ENCODE results near the gene CDH23. TPM values are rescaled to one million over a fixed set of nuclear protein-coding genes. Genes with fewer than 3 reads are reported as not detected.
"Not testable (repeated sequence)": the region's sequence is repeated elsewhere in the genome, so short reads cannot be mapped to it uniquely, and the experiment has no call there.

CDH23 gene
- total RNA-seq, 2 donors from 2014 or later, result 1.4 to 1.6 TPM

- H3K9ac ChIP-seq (ENCODE audit: low read depth in 2 of 2, low read length in 2 of 2), result no peak overlapping the region
- intact Hi-C loops (cut with DNase I), result no loop called here
- no peak overlapping the region for H3K4me3 ChIP-seq
- no peaks in the 10 kb centered on the region for H3K27me3 ChIP-seq
- no peaks in the 10 kb centered on the region for H3K36me3 ChIP-seq
- no peak for TF ChIP-seq CTCF (IDR thresholded peaks at IDR 0.05)
- no peaks in the 10 kb centered on the region for H3K4me1 ChIP-seq
- H3K9me3 ChIP-seq, result no peaks in the 10 kb centered on the region
- DNase-seq, result no peak
- H3K27ac ChIP-seq, result no peak overlapping the region
Measured at GRCh38 chr10:71358277-71358676, 38.4 kb upstream of the CDH23 start.

GRCh38 chr10:71358906-71359305, 37.8 kb upstream of the CDH23 start:
- DNase-seq; H3K4me1 ChIP-seq; intact Hi-C loops (cut with DNase I); H3K27me3 ChIP-seq; H3K36me3 ChIP-seq; H3K27ac ChIP-seq; H3K4me3 ChIP-seq; H3K9ac ChIP-seq (ENCODE audit: low read depth in 2 of 2, low read length in 2 of 2); H3K9me3 ChIP-seq: not testable (repeated sequence)

GRCh38 chr10:71359364-71360046, 37.2 kb upstream of the CDH23 start:
- Histone ChIP-seq H3K27ac (no peak overlapping the region), H3K36me3 (no peaks in the 10 kb centered on the region), H3K9ac (ENCODE audit: low read depth in 2 of 2, low read length in 2 of 2) (no peak overlapping the region), H3K9me3 (no peaks in the 10 kb centered on the region), H3K4me1 (no peaks in the 10 kb centered on the region), H3K27me3 (no peaks in the 10 kb centered on the region), H3K4me3 (no peak overlapping the region)
- intact Hi-C loops (cut with DNase I), result loop anchor here (5.0 kb wide), 1 partner anchor 32 kb away; no protein-coding TSS in a partner anchor
- no peak for DNase-seq
- TF ChIP-seq CTCF (IDR thresholded peaks at IDR 0.05), result no peak

- Histone ChIP-seq H3K36me3 (no peaks in the 10 kb centered on the region), H3K4me1 (no peaks in the 10 kb centered on the region), H3K9ac (ENCODE audit: low read depth in 2 of 2, low read length in 2 of 2) (no peak overlapping the region), H3K27ac (no peak overlapping the region), H3K9me3 (no peaks in the 10 kb centered on the region), H3K27me3 (no peaks in the 10 kb centered on the region), H3K4me3 (no peak overlapping the region)
- no peak for DNase-seq
- intact Hi-C loops (cut with DNase I), result loop anchor here (5.0 kb wide), 1 partner anchor 33 kb away; no protein-coding TSS in a partner anchor
- TF ChIP-seq CTCF (IDR thresholded peaks at IDR 0.05), result no peak
Measured at GRCh38 chr10:71360735-71361134, 36.0 kb upstream of the CDH23 start.

- intact Hi-C loops (cut with DNase I), result loop anchor here (5.0 kb wide), 1 partner anchor 34 kb away; no protein-coding TSS in a partner anchor
- no peaks in the 10 kb centered on the region for H3K27me3 ChIP-seq
- no peak overlapping the region for H3K9ac ChIP-seq (ENCODE audit: low read depth in 2 of 2, low read length in 2 of 2)
- no peak for DNase-seq
- no peak for TF ChIP-seq CTCF (IDR thresholded peaks at IDR 0.05)
- no peaks in the 10 kb centered on the region for H3K4me1 ChIP-seq
- no peak overlapping the region for H3K27ac ChIP-seq
- no peaks in the 10 kb centered on the region for H3K9me3 ChIP-seq
- no peaks in the 10 kb centered on the region for H3K36me3 ChIP-seq
- no peak overlapping the region for H3K4me3 ChIP-seq
Measured at GRCh38 chr10:71361581-71361980, 35.1 kb upstream of the CDH23 start.

GRCh38 chr10:71362141-71362540, 34.6 kb upstream of the CDH23 start:
- no peak for DNase-seq

More at GRCh38 chr10:71362141-71362540, 34.6 kb upstream of the CDH23 start:
- H3K4me3 ChIP-seq, result no peak overlapping the region
- no peak overlapping the region for H3K27ac ChIP-seq
- H3K27me3 ChIP-seq, result no peaks in the 10 kb centered on the region
- no peaks in the 10 kb centered on the region for H3K36me3 ChIP-seq
- H3K9ac ChIP-seq (ENCODE audit: low read depth in 2 of 2, low read length in 2 of 2), result no peak overlapping the region
- TF ChIP-seq CTCF (IDR thresholded peaks at IDR 0.05), result no peak
- H3K4me1 ChIP-seq, result no peaks in the 10 kb centered on the region
- no peaks in the 10 kb centered on the region for H3K9me3 ChIP-seq
- intact Hi-C loops (cut with DNase I), result loop anchor here (5.0 kb wide), 1 partner anchor 35 kb away; no protein-coding TSS in a partner anchor

All from colonic mucosa (tissue), 4 donors.